CD4-positive, alpha-beta T cell treated with Interleukin-6 for 4 hours (primary cell): ENCODE measurements around the gene KATNB1.
"Not testable (repeated sequence)": the region's sequence is repeated elsewhere in the genome, so short reads cannot be mapped to it uniquely, and the experiment has no call there.

Experiments used
- DNase-seq: peaks from one replicate; pipeline ENCODE4 v3.0.0-alpha.2; 2020; ENCODE audit warnings: mixed read lengths

Gene KATNB1

DNA sequence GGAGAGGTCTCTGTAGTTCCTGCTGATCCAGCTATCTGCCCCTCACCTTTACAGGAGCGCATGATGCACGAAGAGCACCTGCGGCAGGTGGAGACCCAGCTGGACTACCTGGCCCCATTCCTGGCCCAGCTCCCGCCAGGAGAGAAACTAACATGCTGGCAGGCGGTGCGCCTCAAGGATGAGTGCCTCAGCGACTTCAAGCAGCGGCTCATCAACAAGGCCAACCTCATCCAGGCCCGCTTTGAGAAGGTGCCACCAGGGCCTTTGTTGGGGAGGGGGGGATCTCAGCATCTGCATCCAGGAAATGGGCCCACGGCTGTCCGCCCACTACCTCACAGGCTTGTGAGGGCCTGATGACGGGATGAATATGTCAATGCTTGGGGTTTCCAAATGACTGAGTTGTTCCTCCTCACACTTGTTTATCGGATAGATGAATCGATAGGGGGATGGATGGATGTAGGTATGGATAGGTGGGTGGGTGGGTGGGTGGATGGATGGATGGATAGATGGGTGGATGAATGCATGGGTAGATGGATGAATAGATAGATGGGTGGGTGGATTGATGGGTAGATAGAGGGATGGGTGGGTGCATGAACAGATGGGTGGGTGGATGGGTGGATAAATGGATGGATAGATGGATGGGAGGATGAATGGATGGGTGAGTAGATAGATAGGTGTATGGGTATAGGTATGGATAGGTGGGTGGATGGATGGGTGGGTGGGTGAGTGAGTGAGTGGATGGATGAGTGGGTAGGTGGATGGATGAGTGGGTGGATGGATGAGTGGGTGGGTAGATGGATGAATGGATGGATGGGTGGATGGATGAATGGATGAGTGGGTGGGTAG lies 7.0 kb upstream of the KATNB1 start:
- DNase-seq = no peak

DNA sequence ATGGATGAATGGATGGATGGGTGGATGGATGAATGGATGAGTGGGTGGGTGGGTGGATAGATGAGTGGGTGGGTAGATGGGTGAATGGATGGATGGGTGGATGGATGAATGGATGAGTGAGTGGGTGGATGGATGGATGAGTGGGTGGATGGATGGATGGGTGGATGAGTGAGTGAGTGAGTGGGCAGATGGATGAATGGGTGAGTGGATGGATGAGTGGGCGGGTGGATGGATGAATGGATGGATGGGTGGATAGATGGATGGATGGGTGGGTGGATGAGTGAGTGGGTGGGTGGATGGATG lies 6.4 kb upstream of the KATNB1 start:
- DNase-seq = no peak

DNA sequence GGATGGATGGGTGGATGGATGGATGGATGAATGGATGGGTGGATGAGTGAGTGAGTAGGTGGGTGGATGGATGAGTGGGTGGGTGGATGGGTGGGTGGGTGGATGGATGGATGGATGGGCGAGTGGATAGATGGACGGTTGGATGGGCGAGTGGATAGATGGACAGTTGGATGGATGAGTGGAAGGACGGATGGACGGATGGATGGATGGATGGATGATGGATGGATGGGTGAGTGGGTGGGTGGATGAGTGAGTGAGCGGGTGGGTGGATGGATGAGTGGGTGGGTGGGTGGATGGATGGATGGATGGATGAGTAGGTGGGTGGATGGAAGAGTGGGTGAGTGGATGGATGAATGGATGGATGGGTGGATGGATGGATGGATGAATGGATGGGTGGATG lies 5.7 kb upstream of the KATNB1 start:
- DNase-seq = not testable (repeated sequence)

DNA sequence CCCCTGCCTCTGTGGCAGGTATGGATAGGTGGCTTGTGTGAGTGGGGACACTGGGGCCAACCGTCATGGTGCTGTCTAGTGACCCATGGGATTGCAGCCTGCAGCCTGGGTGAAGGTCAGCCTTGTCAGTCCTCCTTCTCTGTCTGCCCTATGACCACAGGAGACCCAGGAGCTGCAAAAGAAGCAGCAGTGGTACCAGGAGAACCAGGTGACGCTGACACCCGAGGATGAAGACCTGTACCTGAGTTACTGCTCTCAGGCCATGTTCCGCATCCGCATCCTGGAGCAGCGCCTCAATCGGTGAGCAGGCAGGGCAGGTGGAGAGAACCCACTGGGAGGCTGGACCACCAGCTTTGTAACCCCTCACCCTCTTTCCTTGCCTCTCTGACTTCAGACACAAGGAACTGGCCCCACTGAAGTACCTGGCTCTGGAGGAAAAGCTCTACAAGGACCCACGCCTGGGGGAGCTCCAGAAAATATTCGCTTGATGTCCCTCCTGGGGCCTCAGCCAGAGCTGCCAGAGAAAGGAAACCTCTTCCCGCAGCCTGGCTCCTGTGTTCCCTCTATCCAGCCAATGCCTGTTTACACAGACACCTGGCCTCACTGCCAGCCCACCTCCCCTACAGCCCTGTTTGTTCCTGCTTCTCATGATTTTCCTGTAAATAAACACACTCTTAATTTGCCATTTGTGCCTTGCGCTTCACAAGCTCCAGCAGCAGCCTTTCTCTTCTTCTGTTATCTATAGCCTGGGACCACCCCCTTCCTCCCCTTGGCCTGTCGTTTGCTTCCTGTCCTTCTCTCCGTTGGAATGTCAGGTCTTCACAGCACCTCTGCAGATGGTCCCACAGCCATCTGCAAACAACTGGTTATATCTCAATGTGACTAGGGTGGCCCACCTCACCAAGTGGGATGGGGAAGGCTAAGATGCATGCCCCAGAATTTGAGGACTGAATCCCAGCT lies 4.5 kb upstream of the KATNB1 start:
- DNase-seq = no peak

DNA sequence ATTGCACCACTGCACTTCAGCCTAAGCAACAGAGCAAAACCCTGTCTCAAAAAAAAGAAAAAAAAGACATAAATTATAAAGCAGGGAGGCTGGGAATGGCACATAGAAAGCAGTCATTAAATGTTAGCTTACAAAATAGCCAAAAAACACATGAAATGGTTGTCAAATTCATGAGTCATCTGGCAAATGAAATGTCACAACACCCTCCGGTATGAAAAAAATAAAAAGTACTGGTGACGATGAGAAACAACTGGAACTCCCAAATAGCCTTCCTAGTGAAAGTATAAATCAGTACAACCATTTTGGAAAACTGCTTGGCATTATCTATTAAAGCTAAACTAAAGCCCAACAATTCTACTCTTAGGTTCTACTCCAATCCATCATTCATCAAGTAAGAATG lies 3.5 kb upstream of the KATNB1 start:
- DNase-seq = no peak

DNA sequence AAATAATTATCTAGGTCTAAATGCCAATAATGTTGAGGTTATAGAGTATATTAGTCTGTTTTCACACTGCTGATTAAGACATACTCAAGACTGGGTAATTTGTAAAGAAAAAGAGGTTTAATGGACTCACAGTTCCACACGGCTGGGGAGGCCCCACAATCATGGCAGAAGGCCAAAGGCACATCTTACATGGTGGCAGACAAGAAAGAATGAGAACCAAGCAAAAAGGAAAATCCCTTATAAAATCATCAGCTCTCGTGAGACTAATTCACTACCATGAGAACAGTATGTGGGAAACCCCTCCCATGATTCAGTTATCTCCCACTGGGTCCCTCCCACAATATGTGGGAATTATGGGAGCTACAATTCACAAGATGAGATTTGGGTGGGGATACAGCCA lies 2.9 kb upstream of the KATNB1 start:
- DNase-seq = no peak

DNA sequence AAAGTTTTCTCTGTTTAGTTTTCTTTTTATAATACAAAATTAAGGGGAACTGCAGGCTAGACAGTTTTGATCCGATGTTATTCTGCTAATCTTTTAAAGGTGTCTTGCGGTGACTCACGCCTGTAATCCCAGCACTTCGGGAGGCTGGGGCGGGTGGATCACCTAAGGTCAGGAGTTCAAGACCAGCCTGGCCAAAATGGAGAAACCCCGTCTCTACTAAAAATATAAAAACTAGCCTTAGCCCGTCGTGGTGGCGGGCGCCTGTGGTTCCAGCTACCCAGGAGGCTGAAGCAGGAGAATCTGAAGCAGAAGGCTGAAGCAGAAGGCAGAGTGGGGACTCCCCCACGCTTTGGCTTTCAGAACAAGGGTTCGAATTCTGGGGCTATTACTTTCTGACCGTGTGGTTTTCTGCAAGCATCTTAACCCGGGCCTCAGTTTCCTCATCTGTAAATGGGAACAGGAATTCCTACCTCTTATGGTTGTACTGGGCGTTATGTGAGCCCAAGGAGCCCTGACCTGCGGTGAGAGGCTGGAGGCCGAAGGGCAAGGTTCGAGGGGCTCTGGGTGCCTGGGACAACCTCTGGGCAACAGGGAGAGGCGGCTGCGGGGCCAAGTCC lies 1.2 kb upstream of the KATNB1 start:
- DNase-seq = no peak

DNA sequence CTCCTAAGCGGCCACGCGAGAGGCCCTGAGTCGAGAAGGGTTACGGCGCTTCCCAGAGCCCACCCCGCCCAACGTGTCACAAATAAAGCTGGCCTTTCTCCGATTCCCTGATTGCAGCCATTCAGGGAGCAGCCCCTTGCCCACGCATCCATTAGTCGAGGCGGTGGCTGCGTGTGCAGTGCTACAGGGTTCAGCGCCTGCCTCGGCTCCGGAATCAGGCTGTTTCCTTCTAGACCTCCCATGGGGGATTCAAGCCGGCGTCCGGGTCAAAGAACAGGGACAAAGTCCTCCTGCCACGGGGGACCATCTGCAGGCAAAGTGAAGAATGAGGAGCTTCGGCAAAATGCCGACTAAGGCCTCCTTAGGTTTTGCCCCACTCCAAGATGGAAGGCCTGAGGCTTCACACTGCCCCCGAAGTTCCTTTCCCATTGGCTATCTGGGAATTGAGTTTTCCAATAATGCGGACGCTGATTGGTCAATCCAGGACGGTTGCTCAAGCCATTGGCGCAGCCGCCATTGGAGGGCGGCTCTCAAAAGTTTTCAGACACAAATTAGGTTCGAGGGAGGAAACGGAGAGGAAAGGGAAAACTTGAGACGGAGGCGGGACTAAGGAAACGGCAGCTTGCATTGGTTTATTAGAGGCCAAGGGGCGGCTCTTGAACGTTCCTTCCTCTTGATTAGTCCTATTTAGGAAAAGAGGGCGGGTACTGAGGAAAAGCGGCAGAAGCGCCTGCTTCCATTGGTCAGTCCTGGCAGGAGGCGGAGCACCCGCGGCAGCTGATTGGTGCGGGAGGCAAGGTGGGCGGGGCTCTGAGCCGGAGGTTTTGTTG lies 430 bp upstream of the KATNB1 start:
- peak; percentile 99 for DNase-seq

DNA sequence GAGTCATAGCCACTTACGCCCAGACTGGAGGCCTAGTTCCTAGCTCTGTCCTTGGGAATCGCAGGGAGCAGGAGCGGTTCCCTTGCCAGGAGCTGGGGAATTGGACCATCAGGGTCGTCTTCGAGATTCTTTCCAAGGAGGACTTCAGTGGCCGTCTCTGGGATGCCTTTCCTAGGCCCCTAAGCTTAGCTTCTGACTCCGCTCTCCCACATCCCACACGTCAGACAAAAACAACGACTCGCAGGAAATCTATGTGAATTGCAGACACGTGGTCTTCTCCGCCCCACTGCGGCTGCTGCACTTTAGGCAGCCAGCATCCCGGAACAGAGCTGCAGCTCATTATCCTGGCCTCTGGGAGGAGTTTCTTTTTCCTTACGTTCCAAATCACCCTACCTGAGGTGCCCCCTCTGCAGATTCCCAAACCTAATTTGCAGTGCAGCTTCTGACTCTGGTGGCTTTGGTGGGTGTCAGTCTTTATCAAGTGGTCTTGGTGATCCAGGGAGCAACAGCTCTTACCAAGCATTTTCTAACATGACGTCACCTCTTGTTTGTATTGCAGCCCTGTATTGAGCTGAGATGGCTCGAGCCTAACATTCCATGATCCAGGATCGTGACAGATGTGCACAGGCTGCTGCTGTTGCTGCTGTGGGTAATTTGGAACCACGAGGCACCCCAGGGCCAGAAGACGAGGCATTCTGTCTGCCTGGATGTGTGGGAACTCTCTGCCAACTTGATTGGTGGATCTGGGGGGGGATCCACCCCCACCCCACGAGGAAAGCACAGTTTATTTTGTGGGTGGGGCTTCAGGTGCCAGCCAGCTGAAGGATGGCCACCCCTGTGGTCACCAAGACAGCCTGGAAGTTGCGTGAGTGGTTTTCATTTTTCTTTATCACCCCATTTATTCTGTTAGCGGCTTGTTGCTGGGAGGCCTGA lies 1.1 kb downstream of the KATNB1 start:
- DNase-seq = peak; percentile 66

DNA sequence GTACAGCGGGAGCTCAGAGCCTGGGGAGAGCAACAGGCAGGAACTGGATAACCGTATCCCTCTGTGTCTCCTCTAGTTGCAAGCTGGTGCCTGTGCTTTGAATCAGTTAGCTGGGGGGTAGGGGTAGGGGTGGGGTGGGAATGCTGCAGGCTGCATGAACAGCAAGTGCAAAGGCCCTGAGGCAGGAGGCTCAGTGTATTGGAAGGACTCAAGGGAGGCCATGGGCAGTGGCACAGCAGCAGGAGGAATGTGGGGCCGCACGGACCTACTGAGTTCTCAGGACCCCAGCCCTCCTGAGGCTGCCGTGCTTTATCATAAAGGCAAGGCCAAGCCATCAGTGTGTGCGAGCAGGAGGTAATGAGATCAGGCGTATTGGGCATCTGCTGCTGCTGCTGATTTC lies 3.3 kb downstream of the KATNB1 start:
- DNase-seq = no peak

DNA sequence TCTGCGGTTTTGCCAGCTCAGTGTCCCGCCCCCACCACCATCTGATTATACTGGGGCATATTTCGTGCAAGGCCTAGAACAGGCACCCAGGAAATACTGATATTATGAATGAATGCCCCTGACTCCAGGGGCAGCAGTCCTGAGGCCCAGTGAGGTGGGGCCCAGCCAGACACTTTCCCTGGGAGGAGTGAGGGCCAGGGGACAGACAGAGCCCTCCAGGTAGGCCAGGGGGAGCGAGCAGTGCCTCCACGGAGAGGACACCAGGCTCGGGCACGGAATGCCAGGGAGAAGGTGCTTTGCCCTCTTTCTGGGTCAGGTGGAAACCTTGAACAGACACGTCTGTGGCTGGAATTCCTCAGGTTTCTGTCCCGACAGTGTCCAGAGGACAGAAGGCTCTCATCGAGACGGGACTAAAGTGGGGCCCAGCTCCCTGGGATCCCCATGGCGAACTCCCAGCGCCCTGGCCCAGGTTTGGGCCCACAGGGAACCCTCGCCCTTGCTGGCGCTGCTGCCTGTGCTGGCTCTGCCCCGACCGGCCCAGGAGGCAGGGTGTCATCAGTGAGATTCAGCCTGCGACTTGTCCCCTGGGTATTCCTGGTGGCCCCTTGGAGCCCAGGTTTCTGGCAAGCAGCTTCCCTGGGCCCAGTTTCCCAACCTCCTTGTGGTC lies 4.3 kb downstream of the KATNB1 start:
- DNase-seq = no peak

DNA sequence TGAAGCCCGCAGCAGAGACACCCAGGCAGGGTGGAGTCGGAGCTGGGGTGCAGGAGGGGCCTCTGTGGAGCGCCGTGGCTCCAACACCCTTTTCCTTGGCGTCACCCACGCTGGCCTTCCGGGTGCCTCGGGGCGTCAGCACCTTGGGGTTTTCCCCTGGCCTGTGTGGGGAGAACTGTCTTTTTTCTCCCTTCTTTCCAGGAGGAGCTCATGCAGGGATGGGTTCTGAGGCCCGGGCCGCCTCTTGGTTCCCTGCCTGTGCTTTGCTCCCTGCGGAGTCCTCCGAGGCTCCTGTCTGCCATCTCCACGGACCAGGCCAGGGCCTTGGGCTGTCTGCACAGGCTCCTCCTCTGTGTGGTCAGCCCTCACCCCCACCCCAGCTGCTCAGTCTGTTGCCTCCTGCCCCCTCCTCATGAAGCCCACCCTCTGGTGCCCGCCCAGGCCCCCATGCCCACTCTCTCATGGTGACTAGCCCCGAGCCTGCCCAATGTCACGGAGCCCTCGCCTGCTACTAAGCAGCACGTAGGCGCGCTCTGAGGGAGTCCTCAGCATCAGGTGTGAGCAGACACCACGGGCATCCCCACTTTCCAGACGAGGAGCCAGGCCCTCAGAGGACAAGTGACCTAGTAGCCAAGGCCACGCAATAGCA lies 5.0 kb downstream of the KATNB1 start:
- no peak for DNase-seq

DNA sequence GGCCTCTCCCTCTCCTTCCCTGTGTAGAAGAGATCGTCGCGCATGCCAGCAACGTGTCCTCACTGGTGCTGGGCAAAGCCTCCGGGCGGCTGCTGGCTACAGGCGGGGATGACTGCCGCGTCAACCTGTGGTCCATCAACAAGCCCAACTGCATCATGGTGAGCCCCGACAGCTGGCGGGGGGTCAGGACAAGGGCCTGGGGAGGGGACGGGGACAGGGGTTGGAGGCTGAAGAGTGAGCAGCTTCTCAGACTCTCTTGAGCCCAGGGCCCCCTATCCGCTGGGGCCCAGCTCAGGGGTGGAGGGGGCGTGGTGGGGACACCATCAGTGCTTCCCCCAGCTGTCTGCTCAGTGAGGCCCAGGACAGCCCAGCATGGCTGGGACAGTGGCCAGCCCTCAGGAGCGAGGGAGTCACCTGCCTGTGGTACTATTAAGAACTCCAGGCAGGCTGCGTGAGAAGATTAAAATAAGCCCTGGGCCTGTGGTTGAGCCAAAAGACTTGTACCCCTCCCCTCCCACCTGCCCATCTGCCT lies 6.2 kb downstream of the KATNB1 start:
- DNase-seq = no peak

DNA sequence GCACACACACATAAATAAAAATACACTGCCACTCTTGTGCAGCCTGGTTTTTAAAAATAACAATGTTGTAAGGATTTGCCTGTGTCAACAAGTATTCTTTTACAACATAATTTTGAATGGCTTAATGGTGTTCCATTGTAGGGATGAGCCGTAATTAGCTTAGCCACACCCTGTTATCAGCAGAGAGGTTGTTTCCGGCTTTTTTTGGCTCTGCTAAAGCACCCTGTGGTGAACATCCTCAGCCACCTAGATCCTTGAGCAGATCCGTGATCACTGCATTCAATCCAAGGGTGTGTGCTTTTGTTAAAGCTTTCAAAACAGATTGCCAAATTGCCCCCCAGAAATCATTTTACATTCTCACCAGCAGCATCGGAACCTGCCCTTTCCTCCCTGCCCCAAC lies 7.0 kb downstream of the KATNB1 start:
- no peak for DNase-seq

DNA sequence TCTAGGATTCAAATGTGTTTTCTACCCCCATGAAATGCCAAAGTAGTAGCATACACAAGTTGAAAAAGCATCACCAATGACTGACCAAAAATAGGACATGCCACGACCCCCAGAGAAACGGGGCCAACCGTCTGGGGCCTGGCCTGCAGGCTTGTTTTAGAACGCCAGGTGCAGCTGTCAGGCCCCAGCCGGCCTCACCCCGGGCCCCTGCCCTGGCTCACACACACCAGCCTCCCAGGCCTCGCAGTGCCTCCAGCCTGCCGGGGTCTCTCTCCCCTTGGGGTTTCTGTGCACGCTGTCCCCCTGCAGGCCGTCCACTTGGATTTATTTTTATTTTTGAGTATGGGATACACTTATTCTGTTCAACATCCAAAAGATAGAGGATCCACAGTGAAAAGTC lies 7.9 kb downstream of the KATNB1 start:
- DNase-seq = no peak

DNA sequence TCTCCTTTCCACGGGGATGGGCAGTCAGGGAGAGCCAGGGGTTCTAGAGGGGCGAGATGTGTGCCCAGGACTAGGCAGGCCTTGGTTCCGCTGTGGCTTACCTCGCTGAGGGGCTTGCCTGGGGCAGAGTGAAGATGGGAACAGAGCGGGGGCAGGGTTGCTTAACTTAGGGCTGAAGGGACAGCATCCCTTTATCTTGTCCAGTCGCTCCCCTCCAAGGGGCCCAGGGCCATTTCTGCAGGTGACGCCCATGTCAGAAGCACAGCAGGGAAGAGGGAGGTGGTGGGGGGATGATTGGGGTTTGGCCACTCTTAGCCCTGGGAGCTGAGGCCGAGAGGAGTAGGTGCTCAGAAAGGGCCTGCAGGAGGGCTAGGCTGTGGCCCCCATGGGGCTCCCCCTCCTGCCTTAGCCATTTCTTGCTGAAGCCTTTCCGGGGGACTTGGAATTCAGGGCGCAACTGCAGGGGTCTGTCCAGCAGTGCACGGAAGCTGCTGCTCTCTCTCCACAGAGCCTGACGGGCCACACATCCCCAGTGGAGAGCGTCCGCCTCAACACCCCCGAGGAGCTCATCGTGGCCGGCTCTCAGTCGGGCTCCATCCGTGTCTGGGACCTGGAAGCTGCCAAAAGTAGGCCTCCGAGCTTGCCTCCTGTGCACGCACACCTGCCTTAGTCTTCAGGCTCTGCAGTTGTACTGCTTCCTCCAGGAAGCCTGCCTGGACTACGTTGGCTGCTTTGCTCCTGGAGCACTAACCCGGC lies 8.5 kb downstream of the KATNB1 start:
- no peak for DNase-seq

DNA sequence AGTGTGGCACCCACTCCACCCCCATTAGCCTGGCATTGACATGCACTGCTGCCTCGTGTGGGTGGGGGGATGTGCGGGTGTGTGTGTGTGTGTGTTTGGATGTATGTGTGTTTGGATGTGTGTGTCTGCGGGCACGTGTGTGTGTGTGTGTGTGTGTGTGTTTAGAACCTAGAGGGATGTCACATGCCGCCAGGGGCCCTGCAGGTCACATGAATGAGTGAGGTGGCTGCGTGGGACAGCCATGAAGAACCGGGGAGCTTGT lies 9.0 kb downstream of the KATNB1 start:
- DNase-seq = no peak

DNA sequence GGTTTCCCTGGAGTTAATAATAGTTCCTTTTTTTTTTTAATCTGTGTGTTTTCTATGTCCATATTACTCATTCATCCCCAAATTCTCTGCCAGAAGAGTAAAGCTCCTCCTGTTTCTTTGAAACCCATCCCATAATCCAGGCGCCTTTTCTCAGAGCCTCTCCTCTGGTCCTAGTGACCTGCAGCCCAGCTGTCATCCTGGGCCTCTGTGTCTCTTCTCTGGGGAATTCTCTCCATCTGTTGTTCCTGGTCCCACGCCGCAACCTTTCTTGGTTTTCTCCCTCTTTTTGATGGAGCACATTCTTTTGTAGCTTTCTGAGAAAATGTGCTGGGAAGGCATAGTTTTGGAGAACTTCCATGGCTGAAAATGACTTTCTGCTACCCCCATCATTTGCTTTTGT lies 10.2 kb downstream of the KATNB1 start:
- no peak for DNase-seq

DNA sequence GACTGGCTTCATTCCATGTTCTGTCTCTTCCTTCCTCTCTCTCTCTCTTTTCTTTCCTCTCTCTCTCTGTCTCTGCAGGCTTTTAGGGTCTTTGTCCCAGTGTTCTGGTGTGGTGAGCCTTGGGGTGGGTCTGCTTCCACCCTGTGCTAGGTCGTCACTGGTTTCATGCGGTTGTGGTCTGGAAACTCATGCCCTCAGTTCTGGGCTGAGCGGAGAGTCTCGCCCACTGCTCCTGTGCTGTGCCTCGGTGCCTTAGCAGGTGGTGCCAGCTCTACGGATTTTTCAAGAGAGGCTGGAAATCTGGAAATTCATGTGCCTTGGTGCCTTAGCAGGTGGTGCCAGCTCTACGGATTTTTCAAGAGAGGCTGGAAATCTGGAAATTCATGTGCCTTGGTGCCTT lies 10.7 kb downstream of the KATNB1 start:
- not testable (repeated sequence) for DNase-seq

DNA sequence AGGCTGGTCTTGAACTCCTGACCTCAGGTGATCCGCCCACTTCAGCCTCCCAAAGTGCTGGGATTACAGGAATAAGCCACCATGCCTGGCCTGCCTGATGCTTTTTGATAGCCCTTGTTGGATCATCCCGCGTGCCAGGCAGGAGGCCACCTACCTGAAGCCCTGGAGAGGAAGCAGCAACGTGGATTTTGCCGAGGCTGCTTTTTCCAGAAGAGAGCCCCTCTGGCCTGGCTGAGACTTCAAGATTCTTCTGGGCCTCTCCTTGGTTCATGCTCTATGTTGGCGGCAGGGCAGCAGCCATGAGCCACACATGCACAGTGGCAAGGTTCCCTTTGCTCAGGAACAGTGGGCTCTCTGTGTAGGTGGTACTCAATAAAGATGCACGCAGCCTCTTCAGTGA lies 11.5 kb downstream of the KATNB1 start:
- DNase-seq = no peak
